Endothelial cell of umbilical vein (primary cell): ENCODE measurements around the gene C20orf173.

Experiments
- EZH2 ChIP-seq: IDR thresholded peaks from 2 replicates; pipeline ENCODE4 v1.6.1; 2012; ENCODE audit warnings: borderline replicate concordance, low read depth, mild to moderate bottlenecking, moderate library complexity, low read length, inconsistent platforms; ENCODE audit not compliant: severe bottlenecking
- FOS ChIP-seq: IDR thresholded peaks from 2 replicates; pipeline ENCODE4 v1.6.1; 2011; ENCODE audit warnings: mild to moderate bottlenecking, low read length, moderate library complexity, borderline replicate concordance; ENCODE audit not compliant: insufficient read depth
- JUN ChIP-seq: IDR thresholded peaks from 2 replicates; pipeline ENCODE4 v1.6.1; 2011; ENCODE audit warnings: borderline replicate concordance, low read depth; ENCODE audit not compliant: insufficient read length, insufficient read depth
- MYC ChIP-seq: IDR thresholded peaks from one replicate; pipeline ENCODE4 v1.6.1; 2011; ENCODE audit warnings: mild to moderate bottlenecking, low read depth, low read length
- POLR2A ChIP-seq: IDR thresholded peaks from 2 replicates; pipeline ENCODE4 v1.6.1; 2012; ENCODE audit warnings: low read depth, mild to moderate bottlenecking, control low read depth, low read length
- POLR2AphosphoS5 ChIP-seq: IDR thresholded peaks from 2 replicates; pipeline ENCODE4 v1.6.1; 2012; ENCODE audit warnings: low read depth, mild to moderate bottlenecking, control low read depth, low read length, moderate library complexity; ENCODE audit not compliant: insufficient read depth
- TF ChIP-seq, protein P1 (sequence below), 2 donors: IDR thresholded peaks; 1 replicate in 1 of 2; 2 replicates in 1 of 2; pipeline ENCODE4 v1.5.1; 2011; ENCODE audit warnings: low read length in 2 of 2, mild to moderate bottlenecking in 2 of 2, moderate library complexity in 2 of 2, control low read depth in 1 of 2, inconsistent platforms in 1 of 2, low read depth in 1 of 2; ENCODE audit not compliant: insufficient read depth in 1 of 2; ENCODE audit errors: extremely low read depth in 1 of 2
- TF ChIP-seq, protein P2 (sequence below): IDR thresholded peaks from 2 replicates; pipeline ENCODE4 v1.6.1; 2011; ENCODE audit not compliant: insufficient read depth, insufficient read length

DNA sequence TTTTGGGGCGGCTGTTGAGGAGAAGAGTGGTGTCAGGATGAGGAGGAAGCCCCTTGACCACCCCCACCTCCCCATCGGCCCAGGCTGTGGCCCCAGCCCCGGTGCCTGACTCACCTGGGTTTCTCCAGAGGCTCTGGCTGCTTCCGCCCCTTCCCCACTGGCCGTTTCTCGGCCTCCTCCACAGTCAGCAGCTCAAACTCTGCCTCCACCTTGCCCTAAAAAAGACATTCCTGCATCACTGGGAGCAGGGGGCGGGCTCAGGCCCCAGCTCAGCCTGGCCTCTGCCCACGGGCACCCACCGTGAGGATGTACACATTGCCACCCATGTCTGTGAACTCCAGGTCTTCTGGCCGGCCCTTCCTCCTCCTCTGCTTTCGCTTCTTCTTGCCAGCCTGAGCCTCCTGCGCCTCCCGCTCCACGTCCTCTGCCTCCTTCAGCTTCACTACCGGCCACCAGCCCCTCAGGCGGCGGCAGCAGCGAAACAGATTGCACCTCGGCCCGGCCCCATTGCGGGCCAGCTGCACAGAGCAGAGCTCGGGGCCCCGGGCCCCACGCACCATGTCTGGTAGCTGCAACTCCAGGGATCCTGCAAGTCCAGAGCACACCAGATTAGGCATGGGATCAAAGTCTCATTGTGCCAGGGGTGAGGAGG lies 29.7 kb upstream of the C20orf173 start:
- no peak for TF ChIP-seq POLR2A
- no peak for TF ChIP-seq POLR2AphosphoS5
- TF ChIP-seq, protein P1, sequence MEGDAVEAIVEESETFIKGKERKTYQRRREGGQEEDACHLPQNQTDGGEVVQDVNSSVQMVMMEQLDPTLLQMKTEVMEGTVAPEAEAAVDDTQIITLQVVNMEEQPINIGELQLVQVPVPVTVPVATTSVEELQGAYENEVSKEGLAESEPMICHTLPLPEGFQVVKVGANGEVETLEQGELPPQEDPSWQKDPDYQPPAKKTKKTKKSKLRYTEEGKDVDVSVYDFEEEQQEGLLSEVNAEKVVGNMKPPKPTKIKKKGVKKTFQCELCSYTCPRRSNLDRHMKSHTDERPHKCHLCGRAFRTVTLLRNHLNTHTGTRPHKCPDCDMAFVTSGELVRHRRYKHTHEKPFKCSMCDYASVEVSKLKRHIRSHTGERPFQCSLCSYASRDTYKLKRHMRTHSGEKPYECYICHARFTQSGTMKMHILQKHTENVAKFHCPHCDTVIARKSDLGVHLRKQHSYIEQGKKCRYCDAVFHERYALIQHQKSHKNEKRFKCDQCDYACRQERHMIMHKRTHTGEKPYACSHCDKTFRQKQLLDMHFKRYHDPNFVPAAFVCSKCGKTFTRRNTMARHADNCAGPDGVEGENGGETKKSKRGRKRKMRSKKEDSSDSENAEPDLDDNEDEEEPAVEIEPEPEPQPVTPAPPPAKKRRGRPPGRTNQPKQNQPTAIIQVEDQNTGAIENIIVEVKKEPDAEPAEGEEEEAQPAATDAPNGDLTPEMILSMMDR (IDR thresholded peaks at IDR 0.05; ENCODE audit: extremely low read depth in 1 of 2, insufficient read depth in 1 of 2, low read depth in 1 of 2, low read length in 2 of 2) = no peak
- TF ChIP-seq FOS = no peak
- no peak for TF ChIP-seq JUN
- no peak for TF ChIP-seq EZH2
- TF ChIP-seq, protein P2, sequence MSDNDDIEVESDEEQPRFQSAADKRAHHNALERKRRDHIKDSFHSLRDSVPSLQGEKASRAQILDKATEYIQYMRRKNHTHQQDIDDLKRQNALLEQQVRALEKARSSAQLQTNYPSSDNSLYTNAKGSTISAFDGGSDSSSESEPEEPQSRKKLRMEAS = no peak
- no peak for TF ChIP-seq MYC
